Neural cell (in vitro differentiated cells): ENCODE results near the gene UNC5C. TPM values are rescaled to one million over a fixed set of nuclear protein-coding genes. Genes with fewer than 3 reads are reported as not detected.

Experiments
- H2AFZ ChIP-seq: fragments of 200-600, 300-800 bp; sonication (generic), shearing (Covaris generic); 2 replicates; pipeline ENCODE4 v1.6.0; 2014; ENCODE audit warnings: low read depth, mild to moderate bottlenecking, antibody characterized with exemption, low read length, moderate library complexity
- H3F3A ChIP-seq: fragments of 200-600 bp; shearing (Covaris generic); 2 replicates; pipeline ENCODE4 v1.6.1; 2016; ENCODE audit warnings: mild to moderate bottlenecking, moderate library complexity, mixed read lengths, antibody characterized with exemption, low read length; ENCODE audit not compliant: insufficient read depth, poor library complexity, severe bottlenecking
- H3K27ac ChIP-seq: fragments of 200-600, 300-800 bp; sonication (generic), shearing (Covaris generic); 2 replicates; pipeline ENCODE4 v1.5.1; 2014; ENCODE audit warnings: mild to moderate bottlenecking, low read length, moderate library complexity
- H3K27me3 ChIP-seq: fragments of 300-800, 200-600 bp; sonication (generic), shearing (Covaris generic); 2 replicates; pipeline ENCODE4 v1.6.0; 2014; ENCODE audit warnings: mild to moderate bottlenecking, low read depth, low read length, moderate library complexity; ENCODE audit not compliant: insufficient read depth
- H3K36me3 ChIP-seq: fragments of 300-800, 200-600 bp; sonication (generic), shearing (Covaris generic); 2 replicates; pipeline ENCODE4 v1.5.1; 2014; ENCODE audit warnings: mild to moderate bottlenecking, antibody characterized with exemption, low read length, moderate library complexity; ENCODE audit not compliant: insufficient read depth
- H3K4me2 ChIP-seq: fragments of 300-800, 200-600 bp; sonication (generic), shearing (Covaris generic); 2 replicates; pipeline ENCODE4 v1.6.0; 2014; ENCODE audit warnings: mild to moderate bottlenecking, low read length
- H3K4me3 ChIP-seq: fragments of 300-800, 200-600 bp; sonication (generic), shearing (Covaris generic); 2 replicates; pipeline ENCODE4 v1.5.1; 2014; ENCODE audit warnings: mild to moderate bottlenecking, low read length, moderate library complexity
- H3K79me2 ChIP-seq: fragments of 200-600 bp; shearing (Covaris generic); replicated peaks from 2 replicates; pipeline ENCODE4 v1.6.0; 2014; ENCODE audit warnings: mild to moderate bottlenecking, low read length, moderate library complexity; ENCODE audit not compliant: insufficient read depth
- H3K9ac ChIP-seq: fragments of 300-800, 200-600 bp; sonication (generic), shearing (Covaris generic); 2 replicates; pipeline ENCODE4 v1.6.1; 2016; ENCODE audit warnings: mild to moderate bottlenecking, low read length, mixed read lengths
- H3K9me2 ChIP-seq: fragments of 200-600 bp; shearing (Covaris generic); 2 replicates; pipeline ENCODE4 v1.6.1; 2016; ENCODE audit warnings: mild to moderate bottlenecking, low read length, mixed read lengths; ENCODE audit not compliant: insufficient read depth
- H3K9me3 ChIP-seq: fragments of 200-600, 300-800 bp; sonication (generic), shearing (Covaris generic); 2 replicates; pipeline ENCODE4 v1.6.1; 2016; ENCODE audit warnings: mild to moderate bottlenecking, mixed run types, low read length, moderate library complexity, mixed read lengths
- H4K20me1 ChIP-seq: fragments of 200-600 bp; shearing (Covaris generic); 2 replicates; pipeline ENCODE4 v1.6.1; 2016; ENCODE audit warnings: mild to moderate bottlenecking, mixed run types; ENCODE audit not compliant: insufficient read depth
- CTCF ChIP-seq: fragments of 450-650 bp; IDR thresholded peaks from 2 replicates; pipeline ENCODE4 v1.5.1; 2014; ENCODE audit warnings: antibody characterized with exemption, mild to moderate bottlenecking, moderate library complexity; ENCODE audit not compliant: poor library complexity, severe bottlenecking
- EP300 ChIP-seq: fragments of 450-650 bp; conservative IDR thresholded peaks from 2 replicates; pipeline ENCODE4 v1.6.1; 2014; ENCODE audit warnings: antibody characterized with exemption, mild to moderate bottlenecking, moderate library complexity; ENCODE audit not compliant: poor library complexity, severe bottlenecking
- EZH2 ChIP-seq: fragments of 200-600, 300-800 bp; shearing (Covaris generic), sonication (generic); IDR thresholded peaks from 2 replicates; pipeline ENCODE4 v1.6.1; 2014; ENCODE audit warnings: antibody characterized with exemption, low read length, borderline replicate concordance, mild to moderate bottlenecking; ENCODE audit not compliant: insufficient read depth, poor library complexity, severe bottlenecking
- MXI1 ChIP-seq: fragments of 450-650 bp; conservative IDR thresholded peaks from 2 replicates; pipeline ENCODE4 v1.6.1; 2014; ENCODE audit warnings: antibody characterized with exemption, mild to moderate bottlenecking; ENCODE audit not compliant: poor library complexity, severe bottlenecking
- POLR2AphosphoS5 ChIP-seq: IDR thresholded peaks from 2 replicates; pipeline ENCODE4 v1.6.1; 2012
- RAD21 ChIP-seq: fragments of 450-650 bp; conservative IDR thresholded peaks from 2 replicates; pipeline ENCODE4 v1.6.1; 2014; ENCODE audit warnings: antibody characterized with exemption, mild to moderate bottlenecking, moderate library complexity
- REST ChIP-seq: IDR thresholded peaks from 2 replicates; pipeline ENCODE4 v1.6.1; 2012; ENCODE audit warnings: borderline replicate concordance
- SMC3 ChIP-seq: fragments of 450-650 bp; conservative IDR thresholded peaks from 2 replicates; pipeline ENCODE4 v1.6.1; 2014; ENCODE audit warnings: antibody characterized with exemption, mild to moderate bottlenecking, moderate library complexity; ENCODE audit not compliant: poor library complexity
- TAF1 ChIP-seq: IDR thresholded peaks from 2 replicates; pipeline ENCODE4 v1.6.1; 2012; ENCODE audit warnings: low read depth
- polyA plus RNA-seq: library from polyadenylated mRNA; depleted of rRNA; stranded (reverse); fragments of >200 nt; gene quantifications from 2 replicates; pipeline ENCODE4 v1.2.3, GENCODE V29; 2014

Gene UNC5C
- polyA plus RNA-seq, 1 donor from 2014 or later, result 0.56 TPM

DNA sequence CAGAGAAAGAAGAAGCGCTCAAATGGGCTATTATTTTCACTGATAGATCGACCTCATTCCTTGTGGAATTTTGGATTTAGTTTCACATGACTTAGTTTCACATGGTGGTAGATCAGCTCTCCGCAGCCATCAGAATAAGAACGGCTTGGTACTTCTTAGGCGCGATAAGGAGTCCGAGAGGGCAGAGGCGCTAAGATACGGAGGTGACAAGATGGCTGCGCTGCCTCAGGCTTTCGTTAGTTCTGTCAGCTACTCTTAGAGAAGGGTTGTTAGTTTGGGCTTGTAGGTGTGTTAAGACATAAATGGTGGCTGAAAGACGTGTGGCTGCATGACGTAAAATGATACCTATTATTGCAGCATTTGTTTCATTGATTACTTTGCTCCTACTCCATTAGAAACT, 169.1 kb downstream of the UNC5C start:
- H3K36me3 ChIP-seq, result no peaks in the 10 kb centered on the region
- H2AFZ ChIP-seq, result no peak overlapping the region
- no peak overlapping the region for H3K9ac ChIP-seq
- H3K4me2 ChIP-seq, result no peak overlapping the region
- no peaks in the 10 kb centered on the region for H3F3A ChIP-seq
- H3K4me3 ChIP-seq, result no peak overlapping the region
- no peaks in the 10 kb centered on the region for H3K9me3 ChIP-seq
- H3K27me3 ChIP-seq, result no peaks in the 10 kb centered on the region
- no peaks in the 10 kb centered on the region for H3K79me2 ChIP-seq
- H4K20me1 ChIP-seq, result no peaks in the 10 kb centered on the region
- no peaks in the 10 kb centered on the region for H3K9me2 ChIP-seq
- no peak for TF ChIP-seq EP300
- no peak for TF ChIP-seq TAF1
- TF ChIP-seq REST, result no peak
- no peak for TF ChIP-seq MXI1
- no peak for TF ChIP-seq SMC3
- no peak for TF ChIP-seq RAD21
- no peak for TF ChIP-seq POLR2AphosphoS5
- TF ChIP-seq EZH2, result no peak
- TF ChIP-seq CTCF, result no peak
- H3K27ac ChIP-seq, result no peak overlapping the region

DNA sequence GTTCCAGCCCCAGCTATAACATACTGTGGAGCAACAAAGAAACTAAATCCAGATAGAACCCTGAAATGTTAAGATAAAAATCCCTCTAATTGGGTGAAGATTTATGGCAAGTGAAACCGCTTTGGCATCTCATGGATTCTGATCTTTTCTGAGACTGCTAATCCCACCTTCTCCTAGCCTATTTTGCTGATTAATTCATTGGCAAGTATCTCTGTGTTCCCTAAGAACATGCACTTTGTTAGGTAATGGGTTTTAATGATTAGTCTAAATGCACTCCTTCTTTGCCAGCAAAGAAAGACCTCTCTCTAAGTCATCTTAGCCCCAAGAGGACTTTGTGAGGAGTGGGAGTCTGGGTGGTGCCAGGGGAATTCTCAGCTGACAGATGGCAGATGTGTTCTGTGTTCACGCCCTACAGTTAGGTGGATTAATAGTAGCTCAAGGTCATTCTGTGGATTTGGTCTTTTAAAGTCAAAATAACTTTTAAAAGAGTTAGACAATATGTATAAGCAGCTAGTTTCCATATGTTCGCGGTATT, 171.3 kb downstream of the UNC5C start:
- no peaks in the 10 kb centered on the region for H3K9me2 ChIP-seq
- no peak overlapping the region for H2AFZ ChIP-seq
- H3K79me2 ChIP-seq, result no peaks in the 10 kb centered on the region
- no peaks in the 10 kb centered on the region for H3K9me3 ChIP-seq
- H3K36me3 ChIP-seq, result no peaks in the 10 kb centered on the region
- no peak overlapping the region for H3K27ac ChIP-seq
- H3F3A ChIP-seq, result no peaks in the 10 kb centered on the region
- no peak overlapping the region for H3K4me3 ChIP-seq
- H3K27me3 ChIP-seq, result no peaks in the 10 kb centered on the region
- TF ChIP-seq EP300 (no peak), SMC3 (no peak), MXI1 (no peak), REST (no peak), EZH2 (no peak), RAD21 (no peak), TAF1 (no peak), CTCF (no peak), POLR2AphosphoS5 (no peak)
- H3K9ac ChIP-seq, result no peak overlapping the region
- H3K4me2 ChIP-seq, result no peak overlapping the region
- no peaks in the 10 kb centered on the region for H4K20me1 ChIP-seq
